Jurkat, Clone E6-1 (cell line): ENCODE measurements around the gene CCDC138.

Experiments
- DNase-seq: peaks from one replicate; pipeline ENCODE4 v3.0.0-alpha.2; 2011; ENCODE audit warnings: low read depth, low spot score
- H3K4me3 ChIP-seq: 2 replicates; pipeline ENCODE4 v1.5.1; 2011; ENCODE audit warnings: mild to moderate bottlenecking, low read length, control low read depth, moderate library complexity

The CCDC138 gene

DNA sequence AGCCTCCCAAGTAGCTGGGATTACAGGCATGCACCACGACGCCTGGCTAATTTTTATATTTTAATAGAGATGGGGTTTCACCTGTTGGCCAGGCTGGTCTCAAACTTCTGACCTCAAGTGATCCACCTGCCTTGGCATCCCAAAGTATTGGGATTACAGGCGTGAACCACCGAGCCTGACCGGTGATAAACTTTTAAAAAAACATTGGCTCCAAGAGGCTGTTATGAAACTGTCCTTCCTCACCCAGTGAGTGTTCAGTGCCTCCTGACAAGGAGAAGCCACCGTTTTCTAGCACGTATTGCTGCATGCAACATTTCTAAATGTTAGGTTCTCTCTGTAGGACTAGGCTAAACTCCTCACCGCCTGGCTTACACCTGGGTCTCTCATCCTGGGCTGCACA is 139.2 kb downstream of the CCDC138 start:
- DNase-seq, result no peak
- no peak overlapping the region for H3K4me3 ChIP-seq
